GM19099 (cell line): Measurements from ENCODE around the gene PRPF6.

Experiments used
- POLR2A ChIP-seq: IDR thresholded peaks from 3 replicates; pipeline ENCODE4 v1.6.1; 2011; ENCODE audit warnings: low read depth; ENCODE audit not compliant: insufficient read length; ENCODE audit errors: extremely low read depth

Gene PRPF6

GRCh38 chr20:63976980-63977738, 3.8 kb upstream of the PRPF6 start:
- TF ChIP-seq POLR2A: no peak

GRCh38 chr20:63977739-63978276, 3.1 kb upstream of the PRPF6 start:
- TF ChIP-seq POLR2A: no peak

GRCh38 chr20:63978319-63979228, 2.4 kb upstream of the PRPF6 start:
- peak; percentile 51 for TF ChIP-seq POLR2A

- TF ChIP-seq POLR2A: no peak
These were observed 1.7 kb upstream of the PRPF6 start for GRCh38 chr20:63979229-63979556.

- peak; percentile 74 for TF ChIP-seq POLR2A
These were observed 1.2 kb upstream of the PRPF6 start, which contains the start of gene SAMD10 for GRCh38 chr20:63979557-63980316. Gene SAMD10 (minus strand): TSS chr20:63979642. CDS start chr20:63979467, 175 bp downstream.

- TF ChIP-seq POLR2A: no peak
These were observed 571 bp upstream of the PRPF6 start for GRCh38 chr20:63980317-63980805.

- no peak for TF ChIP-seq POLR2A
These were observed 2.0 kb downstream of the PRPF6 start for GRCh38 chr20:63982937-63983336.

GRCh38 chr20:64000906-64001305, 20.0 kb downstream of the PRPF6 start:
- TF ChIP-seq POLR2A: no peak

- no peak for TF ChIP-seq POLR2A
These were observed 20.7 kb downstream of the PRPF6 start for GRCh38 chr20:64001607-64002011.

GRCh38 chr20:64003960-64004725, 23.2 kb downstream of the PRPF6 start:
- TF ChIP-seq POLR2A: no peak

GRCh38 chr20:64005394-64005793, 24.5 kb downstream of the PRPF6 start:
- TF ChIP-seq POLR2A: no peak

- TF ChIP-seq POLR2A: no peak
These were observed 25.6 kb downstream of the PRPF6 start for GRCh38 chr20:64006490-64006889.

- no peak for TF ChIP-seq POLR2A
These were observed 26.0 kb downstream of the PRPF6 start for GRCh38 chr20:64006902-64007301.

GRCh38 chr20:64009811-64010387, 29.0 kb downstream of the PRPF6 start:
- no peak for TF ChIP-seq POLR2A

- no peak for TF ChIP-seq POLR2A
These were observed 29.8 kb downstream of the PRPF6 start for GRCh38 chr20:64010711-64011237.
